ENCODE results near the gene WDR75. TPM values are rescaled to one million over a fixed set of nuclear protein-coding genes. Genes with fewer than 3 reads are reported as not detected.
"Not testable (repeated sequence)": the region's sequence is repeated elsewhere in the genome, so short reads cannot be mapped to it uniquely, and the experiment has no call there.

Gene WDR75
- total and polyA plus RNA-seq, 2 of the 13 experiments (the other 11 are each of a cell fraction or from before 2014, with no cell fraction given), result 63.0 to 74.1 TPM

DNA sequence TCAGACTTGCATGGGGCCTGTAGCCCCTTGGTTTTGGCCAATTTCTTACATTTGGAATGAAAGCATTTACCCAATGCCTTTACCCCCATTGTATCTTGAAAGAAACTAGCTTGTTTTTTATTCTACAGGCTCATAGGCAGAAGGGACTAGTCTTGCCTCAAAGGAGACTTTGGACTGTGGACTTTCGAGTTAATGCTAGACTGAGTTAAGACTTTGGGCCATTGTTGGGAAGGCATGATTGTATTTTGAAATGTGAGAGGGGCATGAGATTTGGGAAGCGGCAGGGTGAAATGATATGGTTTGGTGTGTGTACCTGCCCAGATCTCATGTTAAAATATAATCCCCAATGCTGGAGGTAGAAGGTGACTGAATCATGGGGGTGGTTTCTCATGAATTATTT lies 13.4 kb upstream of the WDR75 start (continued):
- TF ChIP-seq, protein P1, sequence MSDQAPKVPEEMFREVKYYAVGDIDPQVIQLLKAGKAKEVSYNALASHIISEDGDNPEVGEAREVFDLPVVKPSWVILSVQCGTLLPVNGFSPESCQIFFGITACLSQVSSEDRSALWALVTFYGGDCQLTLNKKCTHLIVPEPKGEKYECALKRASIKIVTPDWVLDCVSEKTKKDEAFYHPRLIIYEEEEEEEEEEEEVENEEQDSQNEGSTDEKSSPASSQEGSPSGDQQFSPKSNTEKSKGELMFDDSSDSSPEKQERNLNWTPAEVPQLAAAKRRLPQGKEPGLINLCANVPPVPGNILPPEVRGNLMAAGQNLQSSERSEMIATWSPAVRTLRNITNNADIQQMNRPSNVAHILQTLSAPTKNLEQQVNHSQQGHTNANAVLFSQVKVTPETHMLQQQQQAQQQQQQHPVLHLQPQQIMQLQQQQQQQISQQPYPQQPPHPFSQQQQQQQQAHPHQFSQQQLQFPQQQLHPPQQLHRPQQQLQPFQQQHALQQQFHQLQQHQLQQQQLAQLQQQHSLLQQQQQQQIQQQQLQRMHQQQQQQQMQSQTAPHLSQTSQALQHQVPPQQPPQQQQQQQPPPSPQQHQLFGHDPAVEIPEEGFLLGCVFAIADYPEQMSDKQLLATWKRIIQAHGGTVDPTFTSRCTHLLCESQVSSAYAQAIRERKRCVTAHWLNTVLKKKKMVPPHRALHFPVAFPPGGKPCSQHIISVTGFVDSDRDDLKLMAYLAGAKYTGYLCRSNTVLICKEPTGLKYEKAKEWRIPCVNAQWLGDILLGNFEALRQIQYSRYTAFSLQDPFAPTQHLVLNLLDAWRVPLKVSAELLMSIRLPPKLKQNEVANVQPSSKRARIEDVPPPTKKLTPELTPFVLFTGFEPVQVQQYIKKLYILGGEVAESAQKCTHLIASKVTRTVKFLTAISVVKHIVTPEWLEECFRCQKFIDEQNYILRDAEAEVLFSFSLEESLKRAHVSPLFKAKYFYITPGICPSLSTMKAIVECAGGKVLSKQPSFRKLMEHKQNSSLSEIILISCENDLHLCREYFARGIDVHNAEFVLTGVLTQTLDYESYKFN (CRISPR knock-in tag; conservative IDR thresholded peaks at IDR 0.05), result peak; percentile 67
- TF ChIP-seq, protein P2, sequence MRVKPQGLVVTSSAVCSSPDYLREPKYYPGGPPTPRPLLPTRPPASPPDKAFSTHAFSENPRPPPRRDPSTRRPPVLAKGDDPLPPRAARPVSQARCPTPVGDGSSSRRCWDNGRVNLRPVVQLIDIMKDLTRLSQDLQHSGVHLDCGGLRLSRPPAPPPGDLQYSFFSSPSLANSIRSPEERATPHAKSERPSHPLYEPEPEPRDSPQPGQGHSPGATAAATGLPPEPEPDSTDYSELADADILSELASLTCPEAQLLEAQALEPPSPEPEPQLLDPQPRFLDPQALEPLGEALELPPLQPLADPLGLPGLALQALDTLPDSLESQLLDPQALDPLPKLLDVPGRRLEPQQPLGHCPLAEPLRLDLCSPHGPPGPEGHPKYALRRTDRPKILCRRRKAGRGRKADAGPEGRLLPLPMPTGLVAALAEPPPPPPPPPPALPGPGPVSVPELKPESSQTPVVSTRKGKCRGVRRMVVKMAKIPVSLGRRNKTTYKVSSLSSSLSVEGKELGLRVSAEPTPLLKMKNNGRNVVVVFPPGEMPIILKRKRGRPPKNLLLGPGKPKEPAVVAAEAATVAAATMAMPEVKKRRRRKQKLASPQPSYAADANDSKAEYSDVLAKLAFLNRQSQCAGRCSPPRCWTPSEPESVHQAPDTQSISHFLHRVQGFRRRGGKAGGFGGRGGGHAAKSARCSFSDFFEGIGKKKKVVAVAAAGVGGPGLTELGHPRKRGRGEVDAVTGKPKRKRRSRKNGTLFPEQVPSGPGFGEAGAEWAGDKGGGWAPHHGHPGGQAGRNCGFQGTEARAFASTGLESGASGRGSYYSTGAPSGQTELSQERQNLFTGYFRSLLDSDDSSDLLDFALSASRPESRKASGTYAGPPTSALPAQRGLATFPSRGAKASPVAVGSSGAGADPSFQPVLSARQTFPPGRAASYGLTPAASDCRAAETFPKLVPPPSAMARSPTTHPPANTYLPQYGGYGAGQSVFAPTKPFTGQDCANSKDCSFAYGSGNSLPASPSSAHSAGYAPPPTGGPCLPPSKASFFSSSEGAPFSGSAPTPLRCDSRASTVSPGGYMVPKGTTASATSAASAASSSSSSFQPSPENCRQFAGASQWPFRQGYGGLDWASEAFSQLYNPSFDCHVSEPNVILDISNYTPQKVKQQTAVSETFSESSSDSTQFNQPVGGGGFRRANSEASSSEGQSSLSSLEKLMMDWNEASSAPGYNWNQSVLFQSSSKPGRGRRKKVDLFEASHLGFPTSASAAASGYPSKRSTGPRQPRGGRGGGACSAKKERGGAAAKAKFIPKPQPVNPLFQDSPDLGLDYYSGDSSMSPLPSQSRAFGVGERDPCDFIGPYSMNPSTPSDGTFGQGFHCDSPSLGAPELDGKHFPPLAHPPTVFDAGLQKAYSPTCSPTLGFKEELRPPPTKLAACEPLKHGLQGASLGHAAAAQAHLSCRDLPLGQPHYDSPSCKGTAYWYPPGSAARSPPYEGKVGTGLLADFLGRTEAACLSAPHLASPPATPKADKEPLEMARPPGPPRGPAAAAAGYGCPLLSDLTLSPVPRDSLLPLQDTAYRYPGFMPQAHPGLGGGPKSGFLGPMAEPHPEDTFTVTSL (CRISPR knock-in tag; IDR thresholded peaks at IDR 0.05; ENCODE audit: borderline replicate concordance), result peak; percentile 27; the same call in 1 of the 2 replicates

DNA sequence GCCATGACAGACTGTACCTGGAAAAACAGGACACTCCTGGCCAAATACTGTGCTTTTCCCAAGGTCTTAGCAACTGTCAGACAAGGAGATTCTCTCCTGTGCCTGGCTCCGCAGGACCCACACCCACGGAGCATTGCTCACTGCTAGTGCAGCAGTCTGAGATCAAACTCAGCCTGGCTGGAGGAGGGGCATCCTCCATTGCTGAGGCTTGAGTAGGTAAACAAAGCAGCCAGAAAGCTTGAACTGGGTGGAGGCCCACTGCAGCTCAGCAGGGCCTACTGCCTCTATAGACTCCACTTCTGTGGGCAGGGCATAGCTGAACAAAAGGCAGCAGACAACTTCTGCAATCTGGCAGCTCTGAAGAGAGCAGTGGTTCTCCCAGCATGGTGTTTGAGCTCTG lies 10.8 kb upstream of the WDR75 start:
- CTCF ChIA-PET (ENCODE audit: low intra/inter-chr PET ratio, low total read pairs); FAIRE-seq; H2AFZ ChIP-seq (ENCODE audit: low read length); BruUV-seq (replicated peaks); H3K27ac ChIP-seq (ENCODE audit: extremely low read length, insufficient read depth, low read length); H3K79me2 ChIP-seq (ENCODE audit: insufficient read depth, low read length); H3K36me3 ChIP-seq (replicated peaks in 1 of 2; ENCODE audit: control insufficient read depth in 1 of 2, insufficient read depth in 2 of 2, low read length in 2 of 2); H4K20me1 ChIP-seq (ENCODE audit: insufficient read depth, low read length); H3K9me3 ChIP-seq (ENCODE audit: low read length); intact Hi-C loops (cut with micrococcal nuclease; ENCODE audit: unreplicated experiment); H3K4me3 ChIP-seq (replicated peaks in 1 of 3; ENCODE audit: insufficient read depth in 1 of 3, low read depth in 2 of 3, low read length in 3 of 3); H3K27me3 ChIP-seq (ENCODE audit: control insufficient read depth in 1 of 2, insufficient read depth in 2 of 2, low read length in 2 of 2); H3K9ac ChIP-seq (ENCODE audit: insufficient read depth, low read depth, low read length): not testable (repeated sequence)
- WGBS (ENCODE audit: low lambda C conversion rate), result no CpG with 5 or more reads among the region's 2 CpGs
- ATAC-seq (peak; percentile 81), DNase-seq (ENCODE audit: low spot score) (peak; percentile 23)
- POLR2A ChIA-PET, result interaction anchor here (1.1 to 3.5 kb wide), 2 partner anchors 9 to 10 kb away, joined by 4 to 24 read pairs; partner anchors contain the start of gene WDR75
- in situ Hi-C loops (cut with HindIII; ENCODE audit: extremely low pct_ligation_motif_present, low pct_unique_long_range_greater_than_20kb), result loop anchor here (25.0 kb wide), 1 partner anchor 1893 kb away; no protein-coding TSS in a partner anchor
- H3K4me2 ChIP-seq (ENCODE audit: low read depth, low read length), result peak overlapping the region; percentile 57
- H3K4me1 ChIP-seq (ENCODE audit: insufficient read depth, low read length), result peaks cover 38% of the 10 kb centered on the region
- peak; percentile 52 for TF ChIP-seq YY1 (IDR thresholded peaks at IDR 0.05; ENCODE audit: insufficient read depth, insufficient replicate concordance, low read depth, low read length)
- TF ChIP-seq ZNF30 (CRISPR knock-in tag; IDR thresholded peaks at IDR 0.05), result 0 out of 2 replicates have a peak, but pooled peaks have one; percentile 23
- 0 out of 2 replicates have a peak, but pooled peaks have one; percentile 31 for TF ChIP-seq NCOA1 (CRISPR knock-in tag; IDR thresholded peaks at IDR 0.05)
- peak; percentile 27; the same call in 1 of the 2 replicates for TF ChIP-seq ZFX (CRISPR knock-in tag; IDR thresholded peaks at IDR 0.05; ENCODE audit: low read depth)
- TF ChIP-seq ZMYM3 (CRISPR knock-in tag; IDR thresholded peaks at IDR 0.05), result 0 out of 2 replicates have a peak, but pooled peaks have one; percentile 24
- TF ChIP-seq, protein P3, sequence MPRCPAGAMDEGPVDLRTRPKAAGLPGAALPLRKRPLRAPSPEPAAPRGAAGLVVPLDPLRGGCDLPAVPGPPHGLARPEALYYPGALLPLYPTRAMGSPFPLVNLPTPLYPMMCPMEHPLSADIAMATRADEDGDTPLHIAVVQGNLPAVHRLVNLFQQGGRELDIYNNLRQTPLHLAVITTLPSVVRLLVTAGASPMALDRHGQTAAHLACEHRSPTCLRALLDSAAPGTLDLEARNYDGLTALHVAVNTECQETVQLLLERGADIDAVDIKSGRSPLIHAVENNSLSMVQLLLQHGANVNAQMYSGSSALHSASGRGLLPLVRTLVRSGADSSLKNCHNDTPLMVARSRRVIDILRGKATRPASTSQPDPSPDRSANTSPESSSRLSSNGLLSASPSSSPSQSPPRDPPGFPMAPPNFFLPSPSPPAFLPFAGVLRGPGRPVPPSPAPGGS (CRISPR knock-in tag; IDR thresholded peaks at IDR 0.05), result 0 out of 2 replicates have a peak, but pooled peaks have one; percentile 61
